Esophagus (tissue), 2 donors: ENCODE data around the gene ACTC1. TPM values are rescaled to one million over a fixed set of nuclear protein-coding genes. Genes with fewer than 3 reads are reported as not detected.

ENCODE experiments used
- H3K27ac ChIP-seq, 2 donors: one replicate each; pipeline ENCODE4 v1.5.1; 2013; ENCODE audit warnings: low read depth in 2 of 2, mild to moderate bottlenecking in 2 of 2, inconsistent platforms in 1 of 2, low read length in 1 of 2, moderate library complexity in 1 of 2
- H3K27me3 ChIP-seq, 2 donors: one replicate each; pipeline ENCODE4 v1.6.1; 2013; ENCODE audit warnings: low read length in 2 of 2, control low read depth in 1 of 2, mild to moderate bottlenecking in 1 of 2; ENCODE audit not compliant: insufficient read depth in 2 of 2, control insufficient read depth in 1 of 2
- H3K36me3 ChIP-seq, 2 donors: one replicate each; pipeline ENCODE4 v1.6.1; 2013; ENCODE audit warnings: low read length in 1 of 2; ENCODE audit not compliant: control insufficient read depth in 2 of 2, insufficient read depth in 2 of 2
- H3K4me1 ChIP-seq, 2 donors: one replicate each; pipeline ENCODE4 v1.6.1; 2013; ENCODE audit warnings: low read length in 1 of 2; ENCODE audit not compliant: control insufficient read depth in 2 of 2, insufficient read depth in 2 of 2
- H3K4me3 ChIP-seq, 2 donors: one replicate each; pipeline ENCODE4 v1.5.1; 2013; ENCODE audit warnings: low read length in 2 of 2, mild to moderate bottlenecking in 2 of 2, low read depth in 1 of 2, moderate library complexity in 1 of 2
- H3K9me3 ChIP-seq, 2 donors: one replicate each; pipeline ENCODE4 v1.6.1; 2013; ENCODE audit warnings: mild to moderate bottlenecking in 2 of 2, low read depth in 1 of 2, low read length in 1 of 2, moderate library complexity in 1 of 2; ENCODE audit not compliant: control insufficient read depth in 2 of 2, insufficient read depth in 1 of 2
- whole genome bisulfite sequencing, 2 donors: extraction: QIAGEN DNeasy Blood & Tissue Kit; methylation state at CpG; one replicate each; pipeline ENCODE4 v1.1.7; 2013; 5-methylcytosine and 5-hydroxymethylcytosine counted together
- polyA plus RNA-seq, 2 donors: library from polyadenylated mRNA; stranded (reverse); fragments of 200-250 nt; gene quantifications; one replicate each; pipeline ENCODE4 v1.2.3, GENCODE V29; 2013
- donor health status: healthy with polysubstance abuse.
- donor health status: Bipolar disorder and iron deficiency.

ACTC1 gene
- polyA plus RNA-seq, 2 donors, result 0.53 to 1.0 TPM

GRCh38 chr15:34789326-34789725 lies 6.0 kb downstream of the ACTC1 start:
- H3K4me1 ChIP-seq, result no peaks in the 10 kb centered on the region
- H3K9me3 ChIP-seq, result peaks cover 0 to 3% of the 10 kb centered on the region in 2 donors
- H3K27ac ChIP-seq, result no peak overlapping the region
- H3K4me3 ChIP-seq, result no peak overlapping the region
- no peaks in the 10 kb centered on the region for H3K27me3 ChIP-seq
- WGBS, 2 donors, result 60 to 67% methylated on average over 7 of the region's 7 CpGs
- H3K36me3 ChIP-seq, result no peaks in the 10 kb centered on the region

- no peaks in the 10 kb centered on the region for H3K27me3 ChIP-seq
- 51 to 62% methylated on average over 2 of the region's 2 CpGs for WGBS, 2 donors
- H3K36me3 ChIP-seq, result no peaks in the 10 kb centered on the region
- H3K4me3 ChIP-seq, result no peak overlapping the region
- H3K27ac ChIP-seq, result no peak overlapping the region
- peaks cover 0 to 3% of the 10 kb centered on the region in 2 donors for H3K9me3 ChIP-seq
- H3K4me1 ChIP-seq, result no peaks in the 10 kb centered on the region
Observed at GRCh38 chr15:34786206-34786605, 9.1 kb downstream of the ACTC1 start.

- no peaks in the 10 kb centered on the region for H3K4me1 ChIP-seq
- H3K36me3 ChIP-seq, result no peaks in the 10 kb centered on the region
- H3K4me3 ChIP-seq, result no peak overlapping the region
- H3K27me3 ChIP-seq, result no peaks in the 10 kb centered on the region
- peaks cover 0 to 3% of the 10 kb centered on the region in 2 donors for H3K9me3 ChIP-seq
- H3K27ac ChIP-seq, result no peak overlapping the region
Observed at GRCh38 chr15:34783991-34784390, 11.4 kb downstream of the ACTC1 start.

GRCh38 chr15:34783431-34783830 lies 11.9 kb downstream of the ACTC1 start:
- Histone ChIP-seq H3K9me3 (peaks cover 0 to 3% of the 10 kb centered on the region in 2 donors), H3K4me1 (no peaks in the 10 kb centered on the region), H3K27me3 (no peaks in the 10 kb centered on the region), H3K4me3 (no peak overlapping the region), H3K36me3 (no peaks in the 10 kb centered on the region), H3K27ac (no peak overlapping the region)
- WGBS, 2 donors, result 93 to 98% methylated on average over 2 of the region's 2 CpGs

GRCh38 chr15:34782901-34783300 lies 12.4 kb downstream of the ACTC1 start:
- H3K4me3 ChIP-seq, result no peak overlapping the region
- no peaks in the 10 kb centered on the region for H3K4me1 ChIP-seq
- no peaks in the 10 kb centered on the region for H3K27me3 ChIP-seq
- WGBS, 2 donors, result 64 to 73% methylated on average over 3 of the region's 3 CpGs
- H3K9me3 ChIP-seq, result peaks cover 0 to 3% of the 10 kb centered on the region in 2 donors
- no peaks in the 10 kb centered on the region for H3K36me3 ChIP-seq
- no peak overlapping the region for H3K27ac ChIP-seq

GRCh38 chr15:34780725-34781124 lies 14.6 kb downstream of the ACTC1 start:
- no peaks in the 10 kb centered on the region for H3K9me3 ChIP-seq
- WGBS, 2 donors, result 75 to 84% methylated on average over 2 of the region's 2 CpGs

GRCh38 chr15:34776606-34777105 lies 18.7 kb downstream of the ACTC1 start:
- 68 to 75% methylated on average over 2 of the region's 2 CpGs for WGBS, 2 donors
- H3K36me3 ChIP-seq, result no peaks in the 10 kb centered on the region
- H3K9me3 ChIP-seq, result no peaks in the 10 kb centered on the region

More at GRCh38 chr15:34780725-34781124, 14.6 kb downstream of the ACTC1 start:
- Histone ChIP-seq H3K4me3 (no peak overlapping the region), H3K27ac (no peak overlapping the region), H3K36me3 (no peaks in the 10 kb centered on the region), H3K27me3 (no peaks in the 10 kb centered on the region), H3K4me1 (no peaks in the 10 kb centered on the region)

GRCh38 chr15:34773917-34774316 lies 21.4 kb downstream of the ACTC1 start:
- Histone ChIP-seq H3K4me1 (no peaks in the 10 kb centered on the region), H3K27ac (no peak overlapping the region), H3K9me3 (no peaks in the 10 kb centered on the region), H3K27me3 (no peaks in the 10 kb centered on the region), H3K36me3 (no peaks in the 10 kb centered on the region), H3K4me3 (no peak overlapping the region)
- 33 to 38% methylated on average over 2 of the region's 2 CpGs for WGBS, 2 donors

More at GRCh38 chr15:34776606-34777105, 18.7 kb downstream of the ACTC1 start:
- H3K27ac ChIP-seq, result no peak overlapping the region
- H3K4me1 ChIP-seq, result no peaks in the 10 kb centered on the region
- H3K4me3 ChIP-seq, result no peak overlapping the region
- no peaks in the 10 kb centered on the region for H3K27me3 ChIP-seq

GRCh38 chr15:34773013-34773412 lies 22.3 kb downstream of the ACTC1 start:
- H3K27ac ChIP-seq, result no peak overlapping the region
- H3K4me1 ChIP-seq, result no peaks in the 10 kb centered on the region
- no peaks in the 10 kb centered on the region for H3K9me3 ChIP-seq
- H3K36me3 ChIP-seq, result no peaks in the 10 kb centered on the region
- no peak overlapping the region for H3K4me3 ChIP-seq
- H3K27me3 ChIP-seq, result no peaks in the 10 kb centered on the region

GRCh38 chr15:34772312-34772711 lies 23.0 kb downstream of the ACTC1 start:
- Histone ChIP-seq H3K27ac (no peak overlapping the region), H3K4me3 (no peak overlapping the region), H3K36me3 (no peaks in the 10 kb centered on the region), H3K9me3 (no peaks in the 10 kb centered on the region), H3K27me3 (no peaks in the 10 kb centered on the region), H3K4me1 (no peaks in the 10 kb centered on the region)
- WGBS, 2 donors, result 81 to 90% methylated on average over 2 of the region's 2 CpGs
